H1 (cell line): Measurements from ENCODE around the gene KIAA0513. TPM values are rescaled to one million over a fixed set of nuclear protein-coding genes. Genes with fewer than 3 reads are reported as not detected.

Experiments
- CTCF ChIA-PET: fragments of 300-600 bp; sonication (Branson Sonifier 250); formaldehyde crosslinking; loops from one replicate; lab custom pipeline; 2021; ENCODE audit not compliant: partially characterized antibody; lab: Charles Lee
- POLR2A ChIA-PET: fragments of 300-600 bp; sonication (Branson Sonifier 250); formaldehyde crosslinking; loops from one replicate; lab custom pipeline; 2021; ENCODE audit warnings: inconsistent platforms; ENCODE audit not compliant: partially characterized antibody; lab: Charles Lee
- DNase-seq, 2 experiments: peaks; one replicate each; pipeline versions ENCODE4 v3.0.0 to v3.0.0-alpha.2; 2010 to 2022; ENCODE audit warnings: low spot score in 2 of 2, low read depth in 1 of 2, mixed read lengths in 1 of 2
- FAIRE-seq: peaks from 2 replicates; lab custom pipeline; 2011; peaks lifted over from hg19 to GRCh38; lab: Jason Lieb, UNC
- H2AFZ ChIP-seq: 2 replicates; pipeline ENCODE4 v1.8.1; 2012; ENCODE audit warnings: low read length, inconsistent platforms
- H2AK5ac ChIP-seq: 2 replicates; pipeline ENCODE4 v1.6.1; 2013; ENCODE audit warnings: low read depth, low read length
- H2BK120ac ChIP-seq: replicated peaks from 2 replicates; pipeline ENCODE3; 2013; ENCODE audit warnings: low read depth, low read length, inconsistent platforms
- H2BK12ac ChIP-seq: 2 replicates; pipeline ENCODE4 v1.6.1; 2013; ENCODE audit warnings: low read depth, low read length
- H2BK15ac ChIP-seq: 2 replicates; pipeline ENCODE4 v1.6.1; 2013; ENCODE audit warnings: low read length
- H2BK20ac ChIP-seq: 2 replicates; pipeline ENCODE4 v1.6.1; 2013; ENCODE audit warnings: low read length
- H2BK5ac ChIP-seq: 2 replicates; pipeline ENCODE4 v1.6.1; 2013; ENCODE audit warnings: low read depth, low read length
- H3K14ac ChIP-seq: 2 replicates; pipeline ENCODE4 v1.6.1; 2013; ENCODE audit warnings: inconsistent platforms; ENCODE audit not compliant: insufficient read length
- H3K18ac ChIP-seq: 2 replicates; pipeline ENCODE4 v1.6.1; 2013; ENCODE audit warnings: low read length; ENCODE audit errors: extremely low read depth
- H3K23ac ChIP-seq: 2 replicates; pipeline ENCODE4 v1.6.1; 2013; ENCODE audit warnings: inconsistent platforms; ENCODE audit not compliant: insufficient read length
- H3K23me2 ChIP-seq: 2 replicates; pipeline ENCODE4 v1.6.1; 2013; ENCODE audit warnings: low read depth, low read length
- H3K27ac ChIP-seq: 2 replicates; pipeline ENCODE4 v1.6.1; 2011; ENCODE audit warnings: low read depth, low read length, inconsistent platforms
- H3K27me3 ChIP-seq, 4 experiments: replicated peaks in 1 of 4; 1 replicate in 1 of 4; 2 replicates in 3 of 4; pipeline versions ENCODE4 v1.6.1 to v1.8.1; 2011 to 2013; ENCODE audit warnings: low read length in 3 of 4, mild to moderate bottlenecking in 3 of 4, inconsistent platforms in 2 of 4, mixed read lengths in 2 of 4, moderate library complexity in 1 of 4; ENCODE audit not compliant: control insufficient read depth in 3 of 4, insufficient read depth in 3 of 4; ENCODE audit errors: extremely low read depth in 1 of 4
- H3K36me3 ChIP-seq, 4 experiments: 2 replicates each; pipeline versions ENCODE4 v1.6.1 to v1.8.1; 2011 to 2013; ENCODE audit warnings: mild to moderate bottlenecking in 4 of 4, low read length in 3 of 4, moderate library complexity in 2 of 4, control low read depth in 1 of 4, inconsistent platforms in 1 of 4; ENCODE audit not compliant: insufficient read depth in 4 of 4, control insufficient read depth in 2 of 4
- H3K4ac ChIP-seq: replicated peaks from 2 replicates; pipeline ENCODE3; 2013; ENCODE audit warnings: low read length, low read depth, mixed read lengths, inconsistent platforms; ENCODE audit not compliant: insufficient read length
- H3K4me1 ChIP-seq, 4 experiments: replicated peaks in 1 of 4; 1 replicate in 1 of 4; 2 replicates in 3 of 4; pipeline versions ENCODE4 v1.6.1 to v1.8.1; 2011 to 2013; ENCODE audit warnings: low read length in 3 of 4, inconsistent platforms in 2 of 4, mixed read lengths in 1 of 4; ENCODE audit not compliant: insufficient read depth in 4 of 4, control insufficient read depth in 3 of 4
- H3K4me2 ChIP-seq, 2 experiments: 2 replicates each; pipeline versions ENCODE4 v1.6.1 to v1.8.1; 2011 to 2013; ENCODE audit warnings: low read depth in 2 of 2, low read length in 2 of 2, control low read depth in 1 of 2, inconsistent platforms in 1 of 2, mild to moderate bottlenecking in 1 of 2; ENCODE audit not compliant: insufficient read depth in 1 of 2
- H3K4me3 ChIP-seq, 4 experiments: fragments of 200-600, 300-600 bp in 1 of 4; sonication (generic), shearing (Covaris generic), sonication (Bioruptor Twin) in 1 of 4; 2 replicates each; pipeline versions ENCODE4 v1.5.1 to v1.8.1; 2011 to 2016; ENCODE audit warnings: low read length in 4 of 4, low read depth in 3 of 4, control low read depth in 2 of 4, inconsistent platforms in 2 of 4, mild to moderate bottlenecking in 2 of 4, mixed read lengths in 1 of 4, moderate library complexity in 1 of 4; ENCODE audit not compliant: insufficient read depth in 2 of 4; ENCODE audit errors: extremely low read depth in 1 of 4
- H3K56ac ChIP-seq: replicated peaks from 2 replicates; pipeline ENCODE3; 2013; ENCODE audit warnings: low read depth, mild to moderate bottlenecking, mixed read lengths, low read length, inconsistent platforms; ENCODE audit not compliant: insufficient read length
- H3K79me1 ChIP-seq: 2 replicates; pipeline ENCODE4 v1.6.1; 2013; ENCODE audit warnings: low read depth, low read length, control low read depth
- H3K79me2 ChIP-seq, 2 experiments: 2 replicates each; pipeline versions ENCODE4 v1.6.1 to v1.8.1; 2012 to 2013; ENCODE audit warnings: low read length in 2 of 2, mild to moderate bottlenecking in 2 of 2, inconsistent platforms in 1 of 2; ENCODE audit not compliant: insufficient read depth in 2 of 2, control insufficient read depth in 1 of 2
- H3K9ac ChIP-seq, 4 experiments: replicated peaks in 1 of 4; 1 replicate in 1 of 4; 2 replicates in 3 of 4; pipeline versions ENCODE4 v1.6.1 to v1.8.1; 2011 to 2013; ENCODE audit warnings: low read depth in 3 of 4, low read length in 3 of 4, control low read depth in 2 of 4, mild to moderate bottlenecking in 2 of 4, moderate library complexity in 2 of 4, inconsistent platforms in 1 of 4; ENCODE audit errors: extremely low read depth in 1 of 4
- H3K9me3 ChIP-seq, 2 experiments: 2 replicates each; pipeline versions ENCODE4 v1.6.1 to v1.8.1; 2012 to 2013; ENCODE audit warnings: mild to moderate bottlenecking in 2 of 2, moderate library complexity in 2 of 2, control low read depth in 1 of 2, inconsistent platforms in 1 of 2, low read depth in 1 of 2, low read length in 1 of 2, mixed read lengths in 1 of 2; ENCODE audit not compliant: insufficient read depth in 2 of 2
- H4K20me1 ChIP-seq, 2 experiments: replicated peaks in 1 of 2; 2 replicates each; pipeline versions ENCODE3 to v1.8.1; 2011 to 2013; ENCODE audit warnings: inconsistent platforms in 2 of 2, low read length in 2 of 2, mild to moderate bottlenecking in 1 of 2; ENCODE audit not compliant: insufficient read depth in 2 of 2, control insufficient read depth in 1 of 2
- H4K5ac ChIP-seq: 2 replicates; pipeline ENCODE4 v1.6.1; 2013; ENCODE audit warnings: low read length, low read depth, mixed read lengths, inconsistent platforms; ENCODE audit not compliant: insufficient read length
- H4K8ac ChIP-seq: 2 replicates; pipeline ENCODE4 v1.8.0; 2013; ENCODE audit warnings: mild to moderate bottlenecking, moderate library complexity, low read length, inconsistent platforms; ENCODE audit not compliant: insufficient read depth; ENCODE audit errors: extremely low read depth
- H4K91ac ChIP-seq: replicated peaks from 2 replicates; pipeline ENCODE3; 2013; ENCODE audit warnings: low read length, mixed read lengths, inconsistent platforms; ENCODE audit not compliant: insufficient read length
- BACH1 ChIP-seq: IDR thresholded peaks from 2 replicates; pipeline ENCODE4 v1.6.1; 2012; ENCODE audit warnings: low read length, improper control_type of control experiment
- CHD1 ChIP-seq: IDR thresholded peaks from 2 replicates; pipeline ENCODE4 v1.6.1; 2012; ENCODE audit warnings: low read depth, low read length, improper control_type of control experiment
- CREB1 ChIP-seq: IDR thresholded peaks from 2 replicates; pipeline ENCODE4 v1.6.1; 2012; ENCODE audit warnings: inconsistent platforms
- CTBP2 ChIP-seq: IDR thresholded peaks from 2 replicates; pipeline ENCODE4 v1.7.0; 2011; ENCODE audit warnings: borderline replicate concordance, mild to moderate bottlenecking, moderate library complexity, mixed read lengths, low read length; ENCODE audit not compliant: insufficient read depth, insufficient read length
- E2F6 ChIP-seq: IDR thresholded peaks from 2 replicates; pipeline ENCODE4 v1.6.1; 2012; ENCODE audit warnings: inconsistent platforms
- EGR1 ChIP-seq: IDR thresholded peaks from 2 replicates; pipeline ENCODE4 v1.6.1; 2011; ENCODE audit warnings: low read depth, low read length, borderline replicate concordance
- JUN ChIP-seq: IDR thresholded peaks from 2 replicates; pipeline ENCODE4 v1.6.1; 2011; ENCODE audit warnings: low read depth, mild to moderate bottlenecking, improper control_type of control experiment, low read length
- NANOG ChIP-seq: IDR thresholded peaks from 2 replicates; pipeline ENCODE4 v1.6.1; 2011; ENCODE audit warnings: low read length, low read depth, mild to moderate bottlenecking, inconsistent platforms; ENCODE audit not compliant: insufficient read depth, poor library complexity, severe bottlenecking
- SIN3A ChIP-seq, 2 experiments: IDR thresholded peaks in 1 of 2; conservative IDR thresholded peaks in 1 of 2; 2 replicates each; pipeline ENCODE4 v1.6.1; 2011 to 2012; ENCODE audit warnings: low read length in 2 of 2, improper control_type of control experiment in 1 of 2, low read depth in 1 of 2, mild to moderate bottlenecking in 1 of 2
- YY1 ChIP-seq: IDR thresholded peaks from 2 replicates; pipeline ENCODE4 v1.6.1; 2011; ENCODE audit warnings: low read depth, mild to moderate bottlenecking, low read length
- WGBS, 2 experiments: shearing (Covaris generic) in 1 of 2; methylation state at CpG; one replicate each; pipeline versions ENCODE4 v1.1.6 to v1.1.7; 2013 to 2015; ENCODE audit warnings: low lambda C conversion rate in 2 of 2, mixed read lengths in 2 of 2, inconsistent platforms in 1 of 2, low coverage in 1 of 2, missing lambda C conversion rate in 1 of 2; ENCODE audit not compliant: insufficient replicate concordance in 2 of 2, insufficient coverage in 1 of 2, insufficient read length in 1 of 2; ENCODE audit errors: extremely low coverage in 1 of 2, missing lambda C conversion rate in 1 of 2; 5-methylcytosine and 5-hydroxymethylcytosine counted together
- polyA plus RNA-seq, 7 experiments: library from polyadenylated mRNA; depleted of rRNA in 3 of 7; stranded (reverse) in 5 of 7; unstranded in 2 of 7; fragments of >200 nt in 5 of 7; fragments of 200-250 nt in 2 of 7; gene quantifications; 1 replicate in 5 of 7; 2 replicates in 1 of 7; 4 replicates in 1 of 7; pipeline versions ENCODE4 v1.2.1 to v1.2.3, GENCODE V29; 2011 to 2013; ENCODE audit warnings: missing spikeins in 2 of 7, mixed read lengths in 2 of 7
- total RNA-seq: library from RNA; stranded (reverse); fragmentation: NEBNext Ultra II Directional; extraction: Animal tissue kit (Norgen Biotek cat#: 25700); gene quantifications from 2 replicates; pipeline ENCODE4 v1.2.1, GENCODE V29; 2021
- TF ChIP-seq, protein P1 (sequence below): IDR thresholded peaks from 2 replicates; pipeline ENCODE4 v1.6.1; 2011; ENCODE audit warnings: low read length, improper control_type of control experiment

KIAA0513 gene
- total and polyA plus RNA-seq, 2 of the 8 experiments (the other 6 are each of a cell fraction or from before 2014, with no cell fraction given), result 2.1 to 6.1 TPM

DNA sequence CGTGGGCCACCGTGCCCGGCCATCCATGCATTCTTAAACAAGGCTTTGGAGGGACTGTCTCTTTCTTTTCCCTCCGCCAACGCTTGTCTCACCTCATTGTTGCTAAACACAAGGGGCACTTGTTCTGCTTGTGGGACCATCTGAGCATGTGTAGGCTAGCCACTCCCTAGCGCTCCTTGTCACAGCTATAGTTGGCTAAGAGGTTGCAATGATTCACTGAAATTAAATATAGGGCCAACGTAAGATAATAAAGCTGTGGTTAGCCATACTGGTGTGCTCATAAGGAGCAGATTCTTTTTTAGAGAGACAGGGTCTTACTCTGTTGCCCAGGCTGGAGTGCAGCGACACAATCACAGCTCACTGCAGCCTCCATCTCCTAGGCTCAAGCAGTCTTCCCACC, 41.2 kb downstream of the KIAA0513 start:
- Histone ChIP-seq H3K9ac (no peak overlapping the region), H3K14ac (no peak overlapping the region), H2BK15ac (no peak overlapping the region), H3K4ac (no peak overlapping the region), H3K4me1 (no peaks in the 10 kb centered on the region; a peak in 1 of 7 replicates), H4K5ac (no peak overlapping the region), H3K79me1 (no peaks in the 10 kb centered on the region), H3K27ac (no peak overlapping the region), H3K4me3 (no peak overlapping the region), H3K27me3 (no peaks in the 10 kb centered on the region; a peak in 2 of 7 replicates), H3K23me2 (no peaks in the 10 kb centered on the region), H3K9me3 (no peaks in the 10 kb centered on the region), H2BK5ac (no peak overlapping the region), H2BK120ac (no peak overlapping the region), H2BK12ac (no peak overlapping the region), H4K91ac (no peak overlapping the region), H2AK5ac (no peak overlapping the region), H3K56ac (no peak overlapping the region), H3K36me3 (no peaks in the 10 kb centered on the region; a peak in 1 of 8 replicates), H2AFZ (no peak overlapping the region), H2BK20ac (no peak overlapping the region), H3K23ac (no peak overlapping the region), H3K4me2 (no peak overlapping the region), H3K18ac (no peak overlapping the region), H4K8ac (no peak overlapping the region), H4K20me1 (peaks cover 0 to 2% of the 10 kb centered on the region in 2 experiments), H3K79me2 (no peaks in the 10 kb centered on the region)
- TF ChIP-seq CTBP2, result no peak
- TF ChIP-seq SIN3A (conservative IDR thresholded peaks at IDR 0.05 in 1 of 2, IDR thresholded peaks at IDR 0.05 in 1 of 2; ENCODE audit: low read depth in 1 of 2, low read length in 2 of 2), result no peak
- no peak for TF ChIP-seq EGR1
- TF ChIP-seq, protein P1, sequence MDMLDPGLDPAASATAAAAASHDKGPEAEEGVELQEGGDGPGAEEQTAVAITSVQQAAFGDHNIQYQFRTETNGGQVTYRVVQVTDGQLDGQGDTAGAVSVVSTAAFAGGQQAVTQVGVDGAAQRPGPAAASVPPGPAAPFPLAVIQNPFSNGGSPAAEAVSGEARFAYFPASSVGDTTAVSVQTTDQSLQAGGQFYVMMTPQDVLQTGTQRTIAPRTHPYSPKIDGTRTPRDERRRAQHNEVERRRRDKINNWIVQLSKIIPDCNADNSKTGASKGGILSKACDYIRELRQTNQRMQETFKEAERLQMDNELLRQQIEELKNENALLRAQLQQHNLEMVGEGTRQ, result no peak
- no peak for TF ChIP-seq CREB1
- TF ChIP-seq BACH1, result no peak
- TF ChIP-seq E2F6, result no peak
- no peak for TF ChIP-seq CHD1
- no peak for TF ChIP-seq JUN
- TF ChIP-seq YY1, result no peak
- TF ChIP-seq NANOG, result no peak
- 89% methylated on average over 8 of the region's 8 CpGs; no CpG with 5 or more reads in 1 of the 2 experiments for WGBS, 2 experiments
- no peak for FAIRE-seq
- POLR2A ChIA-PET, result no interaction called here
- no peak for DNase-seq
- CTCF ChIA-PET, result interaction anchor here (0.7 to 6.3 kb wide), 6 partner anchors 10 to 125 kb away, joined by 3 to 59 read pairs (median 3); no protein-coding TSS in a partner anchor
